ENCODE data around the gene TSR3.

The TSR3 gene

DNA sequence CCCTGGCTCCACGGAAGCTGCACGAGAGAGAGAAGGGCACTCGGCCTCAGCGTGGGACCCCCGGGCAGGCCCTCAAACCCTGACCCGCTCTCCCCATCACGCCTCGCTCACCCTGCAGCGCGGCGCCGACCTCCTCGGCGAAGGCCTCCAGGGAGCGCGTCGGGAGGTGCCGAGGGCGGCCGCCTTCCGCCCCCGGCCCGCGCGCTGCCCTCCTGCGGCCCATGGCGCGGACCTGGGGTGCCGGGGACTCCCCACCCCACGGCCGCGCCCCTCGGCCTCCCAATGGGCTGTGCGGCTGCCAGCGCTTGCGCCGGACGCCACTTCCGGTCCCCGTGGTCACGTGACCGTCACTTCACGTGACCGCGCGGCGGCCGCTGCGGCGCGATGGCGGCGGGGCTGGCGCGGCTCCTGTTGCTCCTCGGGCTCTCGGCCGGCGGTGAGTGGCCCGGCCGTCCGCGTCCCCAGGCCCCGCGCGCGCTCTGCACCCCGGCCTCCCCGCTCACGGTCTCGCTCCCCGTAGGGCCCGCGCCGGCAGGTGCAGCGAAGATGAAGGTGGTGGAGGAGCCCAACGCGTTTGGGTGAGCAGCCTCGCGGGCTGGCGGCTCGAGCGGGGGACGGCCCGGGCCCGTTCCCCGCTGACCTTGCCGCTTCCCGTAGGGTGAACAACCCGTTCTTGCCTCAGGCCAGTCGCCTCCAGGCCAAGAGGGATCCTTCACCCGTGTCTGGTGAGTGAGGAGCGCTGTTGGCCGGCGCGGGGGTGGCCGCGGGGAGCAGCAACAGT, at the start of gene TSR3, which contains the start of gene GNPTG:
Gene TSR3, minus strand, starts transcription at position 297 of the 781 bp plus-strand sequence. Its CDS starts 74 bp downstream, at position 223.
Gene GNPTG, plus strand, starts transcription at position 350 of the 781 bp plus-strand sequence. Its CDS starts 35 bp downstream, at position 385.
- DNase-seq, result peak; percentile 89

DNA sequence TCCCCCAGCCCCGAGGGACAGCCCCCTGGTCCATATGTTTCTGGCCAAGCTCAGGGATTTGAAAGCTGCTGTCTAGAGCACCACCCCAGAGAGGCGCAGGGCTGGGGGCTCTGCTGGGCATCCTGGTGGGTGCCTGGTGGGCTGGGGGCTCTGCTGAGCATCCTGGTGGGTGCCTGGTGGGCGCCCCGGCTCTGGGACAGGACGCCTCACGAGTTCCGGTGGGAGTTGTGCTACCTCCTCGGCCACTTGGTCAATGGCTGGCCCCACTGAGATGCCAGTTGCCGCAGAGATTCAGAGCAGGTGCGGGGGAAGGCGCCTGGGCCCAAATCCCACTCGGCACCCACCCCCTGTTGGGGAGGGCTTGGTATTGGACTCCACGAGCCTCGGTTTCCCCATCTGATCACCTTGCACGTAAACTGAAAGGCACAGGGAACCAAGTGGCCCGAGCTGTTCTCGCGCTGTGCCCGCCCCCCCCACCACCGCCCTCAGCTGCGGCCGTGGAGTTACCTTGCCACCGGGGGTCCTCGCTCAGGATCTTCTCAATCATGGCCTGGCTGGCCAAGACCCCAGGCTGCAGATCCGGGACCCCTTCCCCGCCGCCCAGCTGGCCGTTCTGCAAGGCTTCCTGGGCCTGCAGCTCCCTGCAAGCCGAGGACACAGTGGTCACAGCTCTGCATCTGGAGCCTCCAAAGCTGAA, 49.5 kb upstream of the TSR3 start:
- no peak for DNase-seq

DNA sequence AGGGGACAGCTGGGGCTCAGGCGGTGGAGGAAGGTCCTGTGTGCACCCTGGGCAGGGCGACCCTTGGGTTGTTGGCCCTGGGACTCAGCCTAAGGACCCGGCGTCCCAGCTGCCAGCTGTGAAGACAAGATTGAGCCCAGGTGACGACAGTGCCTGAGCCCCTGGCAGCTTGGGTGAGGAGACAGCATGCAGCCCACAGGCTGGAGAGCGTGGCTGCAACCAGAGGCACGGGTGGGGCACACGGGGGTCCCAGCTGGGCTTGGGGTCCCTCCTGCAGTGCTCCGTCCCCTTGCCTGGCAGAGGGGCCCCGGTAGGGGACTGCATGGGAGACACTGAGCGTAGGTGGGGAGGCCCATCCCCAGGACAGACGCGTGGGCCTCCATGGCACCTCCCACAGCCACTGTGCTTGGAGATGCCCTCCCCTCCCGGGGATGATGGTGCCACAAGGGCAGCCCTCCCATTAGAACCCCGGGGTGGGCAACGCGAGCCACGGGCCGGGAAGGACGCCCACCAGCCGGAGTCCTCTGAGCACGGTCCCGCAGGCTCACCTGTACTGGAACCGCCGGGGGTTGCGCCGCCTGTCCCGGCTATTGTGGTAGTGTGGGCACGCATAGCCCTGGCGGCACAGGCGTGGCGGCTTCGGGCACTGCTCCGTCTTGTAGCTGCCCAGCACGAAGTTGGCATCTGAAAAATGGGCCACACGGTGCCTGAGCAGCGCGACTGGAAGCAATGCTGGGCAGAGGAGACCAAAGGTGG, 47.3 kb upstream of the TSR3 start:
- no peak for DNase-seq

DNA sequence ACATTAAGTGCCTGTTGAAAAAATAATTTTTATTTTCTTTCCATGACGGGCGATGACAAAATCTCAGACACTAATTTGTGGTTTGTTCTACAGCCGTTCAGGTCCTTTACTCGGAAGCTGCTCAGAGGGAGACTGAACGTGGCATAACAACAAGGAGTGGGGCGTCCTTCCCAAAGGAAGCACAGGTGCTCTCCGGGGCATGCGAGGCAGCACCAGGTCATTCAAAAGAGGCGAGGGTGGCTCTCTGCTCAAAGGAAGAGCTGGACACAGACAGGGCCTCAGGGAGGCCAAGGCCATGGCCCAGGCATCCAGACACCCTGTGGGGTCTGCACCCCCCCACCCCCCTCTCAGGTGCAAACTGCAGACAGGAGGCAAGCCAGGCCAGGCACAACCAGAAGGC, 46.7 kb upstream of the TSR3 start:
- DNase-seq, result no peak

DNA sequence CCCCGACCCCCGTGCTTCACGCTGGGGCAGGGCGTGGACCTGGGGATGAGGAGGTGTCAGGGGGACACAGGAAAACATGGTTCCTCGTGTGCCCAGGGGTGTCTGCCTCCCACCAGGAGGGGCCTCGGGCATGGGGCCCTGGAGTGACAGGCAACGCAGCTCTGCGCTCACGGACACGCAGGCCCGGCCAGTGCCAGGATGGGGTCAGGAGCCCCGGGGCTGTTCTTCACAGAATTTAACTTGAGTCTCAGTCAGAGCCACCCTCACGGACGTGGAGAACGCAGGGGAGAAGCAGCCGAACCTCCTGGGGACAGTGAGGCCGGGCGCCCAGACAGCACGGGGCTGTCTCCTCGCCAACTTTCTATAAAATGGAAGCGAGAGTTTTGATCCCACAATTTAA, 46.1 kb upstream of the TSR3 start:
- no peak for DNase-seq

DNA sequence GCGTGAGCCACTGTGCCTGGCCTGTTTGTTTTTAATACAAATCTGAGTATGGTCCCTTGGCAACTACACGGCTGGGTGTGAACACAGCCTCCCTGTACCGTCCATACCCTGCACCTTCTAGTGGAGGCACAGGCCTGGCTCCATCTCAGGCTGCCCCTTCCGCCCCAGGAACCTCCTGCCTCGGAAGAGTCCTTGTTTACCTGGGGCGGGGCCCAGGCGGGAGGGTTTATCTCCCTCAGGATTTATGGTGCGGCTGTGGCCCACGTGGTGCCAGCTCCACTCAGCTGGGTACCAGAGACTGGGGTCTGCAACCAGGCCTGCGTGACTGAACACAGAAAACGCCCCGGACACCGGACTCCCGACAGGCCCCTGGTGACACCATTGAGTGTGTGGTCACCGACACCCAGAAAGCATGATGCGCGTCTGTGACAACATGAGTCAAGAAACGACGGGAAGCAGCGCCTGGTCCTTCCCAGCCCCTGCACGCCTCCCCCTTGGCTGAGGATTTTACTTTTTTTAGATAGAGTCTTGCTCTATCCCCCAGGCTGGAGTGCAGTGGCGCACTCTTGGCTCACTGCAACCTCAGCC, 43.9 kb upstream of the TSR3 start:
- DNase-seq, result no peak

DNA sequence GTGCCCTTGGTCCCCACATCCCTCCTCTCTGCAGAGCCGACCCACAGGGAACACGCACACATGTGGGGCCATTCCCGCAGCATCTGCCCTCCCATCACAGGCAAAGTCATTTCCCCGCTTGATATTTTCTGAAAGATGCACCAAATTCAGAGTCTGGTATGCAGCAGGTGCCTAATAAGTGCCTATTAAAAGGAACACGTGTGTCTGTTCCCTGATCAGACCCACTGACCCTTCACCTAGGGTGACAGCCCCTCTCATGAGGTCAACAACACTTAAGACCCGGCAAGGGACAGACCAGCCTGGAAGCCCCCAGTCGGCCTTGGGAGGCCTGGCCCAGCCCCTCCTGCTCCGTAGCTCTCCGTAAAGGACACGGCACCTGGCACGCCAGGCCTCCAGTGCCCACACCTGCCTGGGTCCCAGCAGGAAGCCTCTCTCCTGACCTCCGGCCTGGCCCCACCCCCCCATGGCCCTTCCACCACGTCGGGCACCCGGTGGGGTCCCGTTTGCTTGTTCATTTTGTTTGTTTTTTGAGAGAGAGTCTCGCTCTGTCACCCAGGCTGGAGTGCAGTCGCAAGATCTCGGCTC, 42.8 kb upstream of the TSR3 start:
- no peak for DNase-seq

DNA sequence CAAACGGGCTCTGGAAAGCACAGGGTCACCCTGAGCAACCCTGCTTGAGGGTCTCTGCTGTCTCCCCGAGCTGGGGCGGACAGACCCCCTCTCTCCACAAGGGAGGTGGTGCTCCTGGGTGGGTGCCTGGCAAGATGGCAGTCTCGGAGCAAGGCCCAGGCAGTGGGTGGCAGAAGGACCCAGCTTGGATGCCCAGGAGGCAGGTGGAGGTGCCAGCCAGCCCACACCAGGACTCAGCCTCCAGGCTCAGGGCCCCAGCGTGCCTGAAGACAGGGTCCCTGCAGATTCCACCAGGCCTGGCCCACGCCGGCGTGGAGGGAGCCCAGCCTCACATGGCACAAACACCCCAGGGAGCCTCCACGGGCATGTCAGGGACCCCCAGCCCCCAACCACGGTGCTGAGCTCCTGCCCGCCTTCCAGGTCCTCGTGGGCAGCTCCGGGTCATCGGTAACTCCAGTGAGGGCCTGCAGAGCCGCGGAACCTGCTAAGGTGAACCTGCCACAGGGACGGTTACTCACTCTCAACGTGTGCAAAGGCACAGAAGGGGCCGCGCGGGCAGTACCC, 42.0 kb upstream of the TSR3 start:
- DNase-seq, result no peak

DNA sequence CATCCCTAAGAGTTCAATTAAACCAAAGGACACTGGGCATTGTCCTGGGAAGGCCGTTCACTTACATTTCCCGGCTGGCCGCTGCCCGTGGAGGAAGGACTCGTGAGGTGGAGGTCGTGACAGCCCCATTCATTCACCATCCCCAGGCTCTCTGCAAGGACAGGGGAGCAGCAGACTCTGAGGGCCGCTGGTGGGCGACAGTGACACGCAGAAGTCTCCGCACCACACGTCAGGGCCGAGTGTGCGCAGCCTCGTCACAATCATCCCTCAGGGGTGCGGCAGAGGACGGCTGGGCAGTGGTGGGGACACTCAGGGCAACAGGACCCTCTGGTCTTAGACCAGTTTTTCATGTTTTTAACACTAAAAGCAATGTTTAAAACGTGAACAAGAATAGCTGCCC, 41.1 kb upstream of the TSR3 start:
- DNase-seq, result no peak

DNA sequence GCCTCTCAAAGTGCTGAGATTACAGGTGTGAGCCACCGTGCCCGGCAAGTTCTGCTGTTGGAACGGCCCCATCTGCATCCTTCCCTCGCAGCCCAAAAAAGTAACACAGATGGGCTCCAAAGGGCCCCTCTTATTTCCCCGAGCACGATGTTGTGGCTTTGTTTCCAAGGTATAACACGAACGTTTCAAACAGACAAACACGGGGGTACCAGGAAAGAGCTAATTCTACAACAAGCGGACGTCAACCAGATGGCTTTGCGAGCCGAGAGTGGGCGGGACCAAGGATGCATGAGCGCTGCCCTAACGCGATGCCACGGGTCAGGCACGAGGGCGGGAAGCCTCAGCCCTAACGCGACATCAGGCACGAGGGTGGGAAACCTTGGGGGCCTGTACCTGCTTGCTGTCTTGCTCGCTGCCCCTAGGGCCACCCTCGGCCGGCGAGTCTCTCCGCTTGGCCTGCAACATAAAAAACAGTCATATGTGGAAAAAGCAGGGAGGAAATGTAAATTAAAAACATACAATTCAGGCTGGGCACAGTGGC, 38.6 kb upstream of the TSR3 start:
- DNase-seq, result no peak

DNA sequence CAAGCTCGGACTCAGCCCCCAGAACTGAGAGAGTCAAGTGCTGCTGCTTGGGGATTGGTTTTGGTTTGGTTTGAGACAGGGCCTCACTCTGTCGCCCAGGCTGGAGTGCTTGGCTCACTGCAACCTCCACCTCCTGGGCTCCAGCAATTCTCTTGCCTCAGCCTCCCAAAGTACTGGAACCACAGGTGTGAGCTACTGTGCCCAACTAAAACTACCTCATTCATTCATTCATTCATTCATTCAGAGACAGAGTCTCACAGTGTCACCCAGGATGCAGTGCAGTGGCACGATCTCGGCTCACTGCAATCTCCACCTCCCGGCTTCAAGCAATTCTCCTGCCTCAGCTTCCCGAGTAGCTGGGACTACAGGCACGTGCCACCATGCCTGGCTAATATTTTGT, 38.1 kb upstream of the TSR3 start:
- DNase-seq, result no peak

DNA sequence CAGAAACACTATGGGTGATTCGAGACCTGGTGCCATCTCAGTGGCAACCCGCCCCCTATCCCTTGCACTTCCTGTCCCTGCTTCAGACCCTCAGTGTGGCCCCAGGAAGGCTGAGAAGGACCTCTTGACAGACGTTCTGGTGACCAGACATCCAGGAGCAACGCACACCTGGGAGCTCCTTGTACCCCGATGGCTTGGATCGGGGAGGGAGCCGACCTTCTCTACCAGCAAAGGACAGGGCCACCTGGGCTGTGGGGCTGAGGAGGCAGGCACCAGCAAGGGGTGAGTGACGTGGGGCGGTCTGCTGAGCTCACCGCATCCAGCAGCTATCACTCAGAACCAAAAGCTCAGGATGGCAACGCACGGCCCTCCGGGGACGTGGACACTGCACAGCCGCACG, 35.7 kb upstream of the TSR3 start:
- DNase-seq, result no peak

DNA sequence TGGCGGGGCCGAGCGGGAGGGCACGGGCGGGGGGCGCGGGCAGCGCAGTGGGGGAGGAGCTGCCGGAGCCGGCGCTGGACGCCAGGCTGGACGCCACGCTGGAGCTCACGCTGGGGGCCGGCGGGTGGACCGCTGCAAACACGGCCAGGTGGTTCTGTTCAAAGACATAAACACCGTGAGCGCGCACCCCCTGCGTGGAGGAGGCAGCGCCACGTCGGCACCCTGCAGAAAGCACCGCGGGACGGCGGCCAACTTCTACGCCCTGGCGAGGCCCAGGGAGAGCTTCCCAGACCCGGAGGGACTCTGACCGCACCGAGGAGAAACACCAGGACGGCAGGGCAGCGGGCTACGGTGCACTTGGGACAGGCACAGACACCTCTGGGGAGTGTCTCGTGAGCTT, 33.6 kb upstream of the TSR3 start:
- DNase-seq, result no peak

DNA sequence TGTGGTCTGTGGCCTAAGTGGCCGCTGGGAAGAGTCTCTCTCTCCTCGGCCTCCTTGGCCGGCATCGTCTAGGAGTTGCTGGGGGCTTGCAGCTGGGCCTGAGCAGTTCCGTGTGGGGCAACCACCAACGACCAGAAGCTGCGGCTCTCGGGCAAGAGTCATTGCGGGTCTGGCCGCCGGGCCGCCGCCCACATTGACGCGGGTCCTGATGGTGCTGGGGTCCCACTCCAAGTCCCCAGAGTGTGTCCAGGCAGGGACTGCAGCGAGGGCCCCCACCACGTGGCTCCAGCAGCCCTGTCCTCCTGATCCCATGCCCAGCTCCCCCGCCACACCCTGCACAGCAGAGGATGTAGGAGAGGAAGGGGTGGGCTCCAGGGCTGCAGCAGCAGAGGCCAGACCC, 31.9 kb upstream of the TSR3 start:
- DNase-seq, result no peak

DNA sequence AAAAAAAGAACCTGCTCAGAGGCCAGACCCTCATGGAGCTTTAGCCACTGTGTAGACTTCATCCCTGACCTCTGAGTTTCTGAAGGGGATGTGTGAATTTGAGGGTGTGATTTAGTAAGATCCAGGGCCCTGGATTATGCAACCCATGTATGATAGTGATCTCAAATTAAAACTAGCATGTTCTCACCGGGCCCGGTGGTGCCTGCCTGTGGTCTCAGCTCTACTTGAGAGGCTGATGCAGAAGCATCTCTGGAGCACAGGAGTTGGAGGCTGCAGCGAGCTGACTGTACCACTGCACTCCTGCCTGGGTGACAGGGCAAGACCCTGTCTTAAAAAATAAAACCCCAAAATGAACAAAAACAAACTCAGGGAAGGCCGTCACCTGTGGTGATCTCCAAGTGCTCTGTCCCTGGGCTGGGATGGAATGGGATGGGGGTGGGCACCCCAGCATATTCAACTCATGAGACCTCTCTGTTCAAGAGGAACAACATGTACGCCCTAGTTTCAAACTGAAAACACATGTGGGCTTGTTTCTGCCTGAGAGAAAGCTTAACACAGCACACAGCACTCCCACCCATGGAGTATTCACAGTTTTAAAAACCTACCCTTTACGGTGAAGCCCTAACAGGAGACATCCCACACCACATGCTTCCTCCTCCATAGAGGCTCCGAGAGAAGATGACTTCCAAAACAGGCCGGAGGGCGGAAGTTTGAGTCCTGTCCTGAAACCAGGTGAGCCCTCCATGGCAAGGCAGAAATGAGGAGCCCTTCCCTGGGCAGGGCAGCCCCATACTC, 30.1 kb upstream of the TSR3 start:
- DNase-seq, result no peak

DNA sequence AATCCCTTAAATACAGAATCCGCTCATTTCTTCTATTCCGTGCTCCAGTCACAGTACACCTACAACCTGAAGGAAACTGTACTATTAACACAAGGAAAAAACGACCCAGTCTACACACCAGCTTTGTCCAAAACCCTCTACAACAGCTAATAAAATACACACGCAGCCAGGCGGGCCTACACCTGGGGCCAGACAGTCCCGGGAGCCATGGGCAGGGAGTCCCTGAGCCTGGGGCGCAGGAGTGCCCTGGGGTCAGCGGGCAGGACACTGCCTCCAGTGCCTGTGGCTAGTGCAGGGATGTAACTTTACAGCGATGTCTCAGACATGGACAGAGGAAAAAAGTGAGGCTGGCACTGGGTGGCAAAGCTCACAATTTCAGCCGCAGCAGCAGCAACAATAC, 28.5 kb upstream of the TSR3 start:
- DNase-seq, result no peak

DNA sequence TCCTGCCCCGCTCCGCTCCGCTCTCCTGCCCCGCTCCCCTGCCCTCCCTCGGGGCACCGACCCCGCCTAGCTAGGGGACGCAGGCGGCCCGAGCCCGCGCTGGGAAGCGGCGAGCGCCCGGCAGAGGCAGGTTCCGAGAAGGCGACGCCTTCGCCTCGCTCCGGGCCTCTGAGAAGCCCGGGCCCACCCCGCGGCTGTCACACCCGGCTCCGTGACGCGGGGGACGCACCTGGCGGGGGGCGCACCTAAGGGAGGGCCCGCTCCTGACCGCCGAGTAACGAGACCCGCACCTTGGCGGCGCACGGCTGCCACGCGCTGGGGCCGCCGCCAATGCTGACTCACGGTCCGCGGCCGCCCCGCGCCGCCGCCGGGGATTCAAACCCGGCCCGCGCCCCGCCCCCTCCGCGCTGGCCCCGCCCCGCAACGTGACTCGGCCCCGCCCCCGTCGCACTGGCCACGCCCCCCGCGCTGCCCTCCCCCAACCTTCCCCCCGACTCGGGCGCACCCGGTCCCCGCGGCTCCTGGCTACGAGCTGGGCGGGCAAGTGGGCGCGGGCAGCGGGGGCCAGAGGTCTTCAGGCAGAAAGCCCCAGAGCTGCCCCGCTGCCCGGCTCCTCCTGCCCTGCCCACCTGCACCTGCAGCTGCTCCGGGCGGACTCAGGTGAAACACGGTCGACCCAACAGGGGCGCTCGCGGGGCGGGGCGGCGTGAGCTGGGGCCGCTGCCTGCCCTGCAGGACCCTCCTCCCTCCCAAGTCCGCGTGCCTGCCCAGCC, 27.8 kb upstream of the TSR3 start:
- DNase-seq, result peak; percentile 41

DNA sequence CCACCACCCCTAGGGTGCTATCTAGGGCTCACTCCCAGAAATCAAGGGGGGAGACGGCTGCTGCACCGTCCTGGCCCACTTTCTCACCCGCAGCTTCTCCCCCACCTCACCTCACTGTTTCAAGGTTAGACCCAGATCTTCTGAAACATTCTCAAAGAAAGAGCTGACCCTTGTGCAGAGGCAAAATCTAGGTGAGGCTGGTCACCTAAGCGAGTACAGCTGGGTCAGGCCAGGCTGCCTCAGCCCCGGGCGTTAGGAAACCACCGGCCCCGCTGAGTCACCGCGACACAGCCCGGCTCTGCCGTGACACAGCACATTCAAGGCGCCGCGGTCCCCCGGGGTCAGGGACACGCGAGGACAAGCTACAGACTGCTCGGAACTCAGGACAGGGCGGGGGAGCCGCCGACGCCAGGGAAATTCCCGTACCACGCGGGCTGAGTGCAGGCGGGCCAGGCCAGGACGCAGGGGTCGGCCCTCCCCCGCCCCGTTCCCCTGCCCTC, 27.2 kb upstream of the TSR3 start:
- peak; percentile 56 for DNase-seq

DNA sequence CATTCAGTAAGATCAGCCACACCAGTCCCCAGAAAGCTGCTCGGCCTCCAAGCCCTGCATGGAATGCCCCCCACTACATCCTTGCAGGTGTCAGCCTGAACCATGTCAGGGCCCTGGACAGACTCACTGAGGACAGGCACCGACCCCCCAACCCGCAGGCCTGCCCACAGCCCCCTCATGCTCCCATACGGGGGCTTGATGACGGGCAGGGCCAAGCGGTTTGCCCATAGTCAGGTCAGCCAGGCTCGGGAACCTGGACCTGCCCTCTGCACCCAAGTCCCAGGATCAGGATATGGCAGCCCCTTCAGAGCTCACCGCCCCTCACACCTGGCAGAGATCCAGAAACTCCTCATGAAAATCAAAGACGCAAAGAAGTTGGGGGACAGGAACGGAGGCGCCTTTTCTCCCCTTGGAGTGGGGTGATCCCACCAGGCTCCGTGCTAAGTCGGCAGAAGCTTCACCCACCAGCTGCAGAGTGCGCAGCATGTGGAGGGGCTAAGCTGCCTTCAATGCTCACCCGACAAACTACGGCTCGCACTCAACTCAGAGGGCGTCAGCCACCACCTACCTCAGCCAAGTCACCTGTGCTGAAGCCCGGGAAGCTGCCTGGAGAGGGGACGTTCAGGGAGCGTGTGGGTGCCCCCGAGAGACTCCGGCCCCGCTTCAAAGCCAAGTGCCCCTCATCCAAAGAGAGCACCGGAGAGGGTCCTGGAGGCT, 26.6 kb upstream of the TSR3 start:
- no peak for DNase-seq

Measured in NCI-H226 (cell line).